GM12865 (cell line): ENCODE measurements around the gene ETS2.
A peak's percentile ranks its signal among the peaks of the same experiment; 100 is the strongest.

Experiments used
- DNase-seq: peaks from one replicate; pipeline ENCODE4 v3.0.0; 2010; ENCODE audit warnings: low read depth
- H3K4me3 ChIP-seq: 2 replicates; pipeline ENCODE4 v1.5.1; 2011; ENCODE audit warnings: mild to moderate bottlenecking, low read depth, low read length, control low read depth
- TF ChIP-seq, protein P1 (sequence below): IDR thresholded peaks from 2 replicates; pipeline ENCODE4 v1.5.1; 2011; ENCODE audit warnings: low read length, control low read depth, low read depth, inconsistent platforms; ENCODE audit not compliant: insufficient read depth; ENCODE audit errors: missing control alignments

ETS2 gene

DNA sequence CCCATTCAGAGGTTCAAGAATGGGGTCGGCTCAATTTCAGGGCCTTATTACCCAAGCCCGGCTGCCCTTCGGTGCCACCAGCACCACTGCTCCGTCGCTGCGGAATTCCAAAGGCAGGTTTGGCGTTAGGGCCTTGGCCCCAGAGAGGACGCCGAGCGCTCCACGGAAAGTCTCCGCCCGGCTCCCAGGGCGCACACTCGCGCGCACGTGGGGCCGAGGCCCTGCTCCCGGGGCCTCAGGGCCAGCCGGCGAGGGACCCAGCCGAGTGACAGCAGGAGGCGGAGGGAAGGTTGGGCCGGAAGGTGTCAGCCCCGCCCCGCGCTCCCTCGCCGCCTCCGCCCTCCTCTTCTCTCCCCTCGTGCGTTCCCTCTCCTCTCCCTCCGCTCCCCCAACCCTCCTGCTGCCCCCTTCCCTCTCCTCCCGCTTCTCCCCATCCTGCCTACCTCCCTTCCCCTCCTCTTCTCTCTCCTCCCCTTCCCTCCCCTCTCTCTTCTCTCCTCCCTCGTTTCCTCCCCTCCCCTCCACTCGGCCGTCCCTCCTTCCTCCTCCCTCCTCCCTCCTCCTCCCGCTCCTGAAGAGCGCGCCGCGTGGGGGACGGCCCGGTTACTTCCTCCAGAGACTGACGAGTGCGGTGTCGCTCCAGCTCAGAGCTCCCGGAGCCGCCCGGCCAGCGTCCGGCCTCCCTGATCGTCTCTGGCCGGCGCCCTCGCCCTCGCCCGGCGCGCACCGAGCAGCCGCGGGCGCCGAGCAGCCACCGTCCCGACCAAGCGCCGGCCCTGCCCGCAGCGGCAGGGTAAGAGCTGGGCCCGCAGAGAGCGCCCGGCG lies at the start of gene ETS2:
ETS2 (plus strand) TSS at position 602 of the 825 bp plus-strand sequence. CDS start 4,106 bp downstream, outside the sequence.
- peak; percentile 81 for DNase-seq
- TF ChIP-seq, protein P1, sequence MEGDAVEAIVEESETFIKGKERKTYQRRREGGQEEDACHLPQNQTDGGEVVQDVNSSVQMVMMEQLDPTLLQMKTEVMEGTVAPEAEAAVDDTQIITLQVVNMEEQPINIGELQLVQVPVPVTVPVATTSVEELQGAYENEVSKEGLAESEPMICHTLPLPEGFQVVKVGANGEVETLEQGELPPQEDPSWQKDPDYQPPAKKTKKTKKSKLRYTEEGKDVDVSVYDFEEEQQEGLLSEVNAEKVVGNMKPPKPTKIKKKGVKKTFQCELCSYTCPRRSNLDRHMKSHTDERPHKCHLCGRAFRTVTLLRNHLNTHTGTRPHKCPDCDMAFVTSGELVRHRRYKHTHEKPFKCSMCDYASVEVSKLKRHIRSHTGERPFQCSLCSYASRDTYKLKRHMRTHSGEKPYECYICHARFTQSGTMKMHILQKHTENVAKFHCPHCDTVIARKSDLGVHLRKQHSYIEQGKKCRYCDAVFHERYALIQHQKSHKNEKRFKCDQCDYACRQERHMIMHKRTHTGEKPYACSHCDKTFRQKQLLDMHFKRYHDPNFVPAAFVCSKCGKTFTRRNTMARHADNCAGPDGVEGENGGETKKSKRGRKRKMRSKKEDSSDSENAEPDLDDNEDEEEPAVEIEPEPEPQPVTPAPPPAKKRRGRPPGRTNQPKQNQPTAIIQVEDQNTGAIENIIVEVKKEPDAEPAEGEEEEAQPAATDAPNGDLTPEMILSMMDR: no peak
- H3K4me3 ChIP-seq: peak within 1 kb of the TSS; percentile 64

DNA sequence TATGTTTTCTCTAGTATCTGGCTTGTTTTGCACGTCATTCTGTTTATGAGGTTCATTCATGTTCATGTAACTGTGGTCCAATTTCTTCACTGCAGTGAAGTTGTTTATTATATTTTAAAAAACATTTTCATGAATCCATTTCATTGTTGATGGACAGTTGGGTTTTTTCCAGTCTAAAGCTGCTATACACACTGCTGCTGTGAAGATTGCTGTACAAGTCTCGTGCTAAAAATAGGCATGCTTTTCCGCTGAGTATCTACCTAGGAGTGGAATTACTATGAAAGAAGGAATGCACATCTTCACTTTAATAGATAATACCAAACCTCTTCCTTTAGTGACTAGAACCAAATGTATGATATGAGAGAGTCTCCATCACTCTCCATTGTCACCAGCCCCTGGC lies 49.0 kb upstream of the ETS2 start:
- no peak overlapping the region for H3K4me3 ChIP-seq
- no peak for DNase-seq
- TF ChIP-seq, protein P1: no peak

DNA sequence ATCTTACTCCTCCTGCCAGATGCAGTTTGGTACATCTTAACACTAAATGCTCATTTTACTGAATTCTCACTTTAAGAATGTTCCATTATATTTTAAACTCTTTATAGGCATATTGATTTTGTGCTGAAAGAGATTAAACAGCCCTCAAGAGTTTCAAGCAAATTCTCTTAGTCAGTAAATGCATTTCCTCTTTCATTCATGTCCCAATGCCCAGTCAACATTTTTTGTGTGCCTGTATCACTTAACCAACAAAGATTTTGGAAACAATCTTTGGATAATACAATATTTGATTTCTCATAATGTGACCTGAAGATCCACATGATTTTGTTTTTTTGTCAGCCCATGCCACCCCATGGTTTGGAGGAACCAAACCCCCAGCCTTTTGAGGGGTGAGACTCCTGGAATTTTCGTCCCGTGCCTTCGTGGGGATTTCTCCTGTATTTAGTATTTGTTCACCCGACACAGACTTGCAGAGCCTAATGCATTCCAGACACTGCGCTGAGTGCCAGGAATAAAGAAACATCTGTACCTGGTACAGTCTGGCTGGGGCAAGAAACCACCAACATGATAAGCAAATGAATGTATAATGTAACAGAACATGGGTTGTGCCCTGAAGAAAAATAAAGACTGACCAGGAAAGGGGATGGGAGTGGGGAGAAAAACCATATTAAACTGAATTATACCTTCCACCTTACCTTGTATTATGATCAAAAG lies 47.1 kb upstream of the ETS2 start:
- no peak for DNase-seq
- H3K4me3 ChIP-seq: no peak overlapping the region

DNA sequence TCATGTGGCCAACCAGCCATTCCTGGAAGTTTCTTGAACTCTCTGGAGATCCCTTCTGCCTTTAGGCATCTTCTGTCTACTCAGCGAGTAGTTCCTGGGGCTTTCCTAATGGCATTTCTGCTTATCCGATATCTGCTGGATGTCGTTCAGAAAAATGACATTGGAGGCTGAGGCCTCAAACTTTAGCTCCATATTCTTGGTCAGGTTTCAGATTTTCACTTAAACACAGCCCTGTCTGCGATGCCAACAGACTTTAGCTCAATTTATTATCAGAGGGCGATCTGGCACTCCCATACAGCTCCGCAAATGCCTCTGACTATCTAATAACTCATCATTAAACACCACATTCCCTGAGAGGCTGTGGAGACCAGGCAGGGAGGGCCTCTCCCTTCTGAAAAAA lies 46.3 kb upstream of the ETS2 start:
- no peak overlapping the region for H3K4me3 ChIP-seq
- DNase-seq: no peak
- TF ChIP-seq, protein P1: no peak

More for the DNA sequence above, 47.1 kb upstream of the ETS2 start:
- TF ChIP-seq, protein P1: no peak

DNA sequence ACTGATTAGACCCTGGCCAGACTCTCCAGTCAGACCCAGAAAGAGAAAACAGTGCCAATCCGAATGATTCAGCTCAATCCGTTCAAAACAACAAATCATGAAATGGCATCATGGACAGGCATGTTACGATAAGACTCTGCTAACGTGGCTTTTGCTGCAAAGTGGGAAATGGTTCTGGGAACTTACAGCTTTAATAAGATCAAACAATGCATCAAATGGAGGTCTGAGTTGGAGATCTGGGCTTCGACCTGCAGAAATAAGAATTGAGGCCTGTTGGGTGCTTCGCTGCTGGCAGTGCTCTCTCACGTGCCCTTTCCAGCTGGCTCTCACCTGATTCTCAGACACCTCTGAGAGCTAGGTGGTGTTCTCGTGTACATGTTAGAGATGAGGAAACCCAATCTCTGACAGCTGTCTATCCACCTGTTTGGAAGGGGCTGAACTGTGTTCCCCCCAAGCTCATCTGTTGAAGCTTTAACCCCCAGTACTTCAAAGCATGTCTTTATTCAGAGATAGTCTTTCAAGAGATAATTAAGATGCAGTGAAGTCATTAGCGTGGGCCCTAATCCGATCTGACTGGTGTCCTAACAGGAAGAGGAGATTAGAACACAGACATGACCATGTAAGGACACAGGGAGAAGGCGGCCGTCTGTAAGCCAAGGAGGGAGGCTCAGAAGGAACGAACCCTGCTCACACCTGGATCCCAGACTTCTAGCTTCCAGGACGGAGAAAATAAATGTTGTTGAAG lies 45.5 kb upstream of the ETS2 start:
- H3K4me3 ChIP-seq: no peak overlapping the region
- TF ChIP-seq, protein P1: no peak
- no peak for DNase-seq

DNA sequence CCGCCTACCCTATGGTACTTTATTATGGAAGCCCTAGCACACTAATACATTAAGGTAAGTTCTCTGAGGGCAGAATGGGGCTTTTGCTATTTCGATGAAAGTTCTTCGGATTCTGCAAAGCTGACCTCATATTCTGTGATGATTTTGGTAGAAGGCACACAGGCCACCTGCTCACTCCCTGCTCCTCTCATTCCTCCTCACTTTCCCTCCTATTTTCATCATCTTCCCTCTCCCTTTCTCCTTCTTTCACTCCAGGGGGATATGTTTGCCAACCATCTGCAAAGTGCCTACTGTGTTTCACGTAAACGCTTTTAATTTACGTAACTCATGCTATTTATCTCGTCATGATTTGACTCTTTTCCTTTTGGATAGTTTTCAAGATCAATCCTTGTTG lies 45.0 kb upstream of the ETS2 start:
- TF ChIP-seq, protein P1: no peak
- no peak overlapping the region for H3K4me3 ChIP-seq
- DNase-seq: no peak
